D721Med (cell line): ENCODE data around the gene DCST1.

ENCODE experiments used
- DNase-seq: peaks from one replicate; pipeline ENCODE4 v3.0.0; 2011; ENCODE audit warnings: low spot score; ENCODE audit not compliant: insufficient read length
- FAIRE-seq: peaks from 2 replicates; lab custom pipeline; 2011; peaks lifted over from hg19 to GRCh38; lab: Jason Lieb, UNC
- TF ChIP-seq, protein P1 (sequence below): IDR thresholded peaks from 2 replicates; pipeline ENCODE4 v1.5.1; 2012; ENCODE audit warnings: mild to moderate bottlenecking, control low read depth; ENCODE audit not compliant: insufficient read depth; ENCODE audit errors: missing control alignments

DCST1 gene

DNA sequence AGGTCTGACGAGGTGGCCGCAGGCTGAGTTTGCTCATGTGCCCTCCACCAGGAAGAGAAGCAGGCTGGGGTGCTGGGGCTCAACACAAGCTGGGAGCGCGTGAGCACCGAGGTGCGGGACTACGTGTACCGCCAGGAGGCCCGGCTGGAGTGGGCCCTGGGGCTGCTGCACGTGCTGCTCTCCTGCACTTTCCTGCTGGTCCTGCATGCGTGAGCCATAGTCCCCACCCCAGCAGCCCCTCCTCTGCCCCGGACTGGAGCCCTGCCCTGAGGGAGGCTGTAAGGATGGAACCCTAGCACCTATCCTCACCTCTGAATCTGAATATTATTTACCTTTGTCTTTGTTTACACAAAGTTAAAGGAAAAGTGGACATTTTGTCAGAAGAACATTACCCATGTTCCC, 9.7 kb downstream of the DCST1 start:
- FAIRE-seq (no peak), DNase-seq (no peak)
- TF ChIP-seq, protein P1, sequence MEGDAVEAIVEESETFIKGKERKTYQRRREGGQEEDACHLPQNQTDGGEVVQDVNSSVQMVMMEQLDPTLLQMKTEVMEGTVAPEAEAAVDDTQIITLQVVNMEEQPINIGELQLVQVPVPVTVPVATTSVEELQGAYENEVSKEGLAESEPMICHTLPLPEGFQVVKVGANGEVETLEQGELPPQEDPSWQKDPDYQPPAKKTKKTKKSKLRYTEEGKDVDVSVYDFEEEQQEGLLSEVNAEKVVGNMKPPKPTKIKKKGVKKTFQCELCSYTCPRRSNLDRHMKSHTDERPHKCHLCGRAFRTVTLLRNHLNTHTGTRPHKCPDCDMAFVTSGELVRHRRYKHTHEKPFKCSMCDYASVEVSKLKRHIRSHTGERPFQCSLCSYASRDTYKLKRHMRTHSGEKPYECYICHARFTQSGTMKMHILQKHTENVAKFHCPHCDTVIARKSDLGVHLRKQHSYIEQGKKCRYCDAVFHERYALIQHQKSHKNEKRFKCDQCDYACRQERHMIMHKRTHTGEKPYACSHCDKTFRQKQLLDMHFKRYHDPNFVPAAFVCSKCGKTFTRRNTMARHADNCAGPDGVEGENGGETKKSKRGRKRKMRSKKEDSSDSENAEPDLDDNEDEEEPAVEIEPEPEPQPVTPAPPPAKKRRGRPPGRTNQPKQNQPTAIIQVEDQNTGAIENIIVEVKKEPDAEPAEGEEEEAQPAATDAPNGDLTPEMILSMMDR, result no peak

DNA sequence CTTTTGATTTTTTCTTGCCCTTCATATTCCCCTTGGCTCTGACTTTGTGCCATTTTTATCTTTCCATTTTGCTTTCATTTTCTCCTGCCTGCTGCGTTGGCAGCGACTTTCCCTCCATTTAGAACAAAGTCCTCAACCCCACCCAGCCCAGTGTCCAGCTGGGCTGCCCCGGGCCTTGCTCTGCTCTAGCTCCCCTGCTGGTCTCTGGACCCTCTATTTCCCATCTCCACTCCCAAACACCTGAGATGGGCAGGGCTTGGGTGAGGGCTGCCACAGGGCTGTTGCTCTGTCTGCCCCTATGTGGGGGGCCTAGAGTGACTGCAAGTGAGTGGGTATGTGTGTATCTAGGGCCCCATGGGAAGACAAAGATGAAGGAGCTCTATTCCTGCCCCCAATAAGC, 10.2 kb downstream of the DCST1 start:
- FAIRE-seq (no peak), DNase-seq (no peak)
- TF ChIP-seq, protein P1, result no peak

DNA sequence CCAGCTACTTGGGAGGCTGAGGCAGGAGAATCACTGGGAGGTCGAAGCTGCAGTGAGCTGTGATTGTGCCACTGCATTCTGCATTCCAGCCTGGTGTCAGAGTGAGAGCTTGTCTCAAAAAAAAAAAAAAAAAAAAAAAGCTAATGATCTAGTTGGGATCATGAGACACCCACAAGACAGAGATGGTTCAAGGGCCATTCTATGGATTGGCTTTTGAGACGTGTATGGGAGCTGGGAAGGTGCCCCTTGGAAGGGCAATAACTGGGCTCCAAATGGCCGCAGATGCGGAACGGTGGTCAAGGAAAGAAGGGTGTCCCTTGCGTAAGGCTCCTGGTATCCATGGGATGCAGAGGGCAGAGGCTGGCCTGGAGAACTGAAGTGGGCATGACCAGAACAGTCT, 10.7 kb downstream of the DCST1 start:
- no peak for FAIRE-seq
- DNase-seq, result no peak

DNA sequence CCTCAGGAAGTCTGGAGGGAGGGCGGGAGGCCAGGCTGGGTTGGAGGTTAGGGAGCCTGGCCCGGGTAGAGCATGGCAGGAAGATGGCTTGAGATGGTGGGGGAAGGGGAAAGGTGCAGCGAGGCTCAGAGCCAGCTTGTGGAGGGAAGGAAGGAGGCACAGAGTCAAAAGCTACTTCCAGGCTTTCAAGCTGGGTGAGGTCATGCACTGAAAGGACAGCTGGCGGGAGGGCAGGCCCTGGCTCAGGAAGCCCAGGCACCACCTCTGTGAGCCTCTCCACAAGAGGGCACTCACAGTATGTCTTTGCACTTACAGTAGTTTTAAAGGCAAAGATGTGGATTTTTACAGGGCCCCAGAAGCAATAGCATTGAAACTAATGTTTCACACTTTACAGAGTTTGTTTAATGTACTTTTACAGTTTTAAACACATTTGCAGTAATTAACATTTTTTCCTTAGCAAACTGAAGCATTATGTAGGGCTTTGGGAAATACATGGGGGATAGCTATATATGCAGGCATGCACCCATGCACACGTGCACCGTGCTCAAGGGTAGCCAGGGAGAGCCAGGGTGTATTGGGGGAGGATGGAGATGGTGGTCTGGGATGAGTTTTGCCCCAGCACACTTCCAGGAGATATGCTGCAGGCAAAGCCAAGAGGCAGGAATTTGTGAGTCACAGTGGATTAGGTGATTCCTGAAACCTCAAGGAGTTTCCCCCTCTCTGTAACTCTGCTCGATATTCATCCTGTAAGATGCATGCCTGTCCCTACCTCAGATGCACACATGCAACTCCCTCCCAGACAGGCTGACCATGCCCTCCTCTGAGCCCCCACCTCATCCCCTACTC, 11.4 kb downstream of the DCST1 start:
- DNase-seq, result peak; percentile 85
- FAIRE-seq, result peak; percentile 25
- TF ChIP-seq, protein P1, result peak; percentile 85

More for the DNA sequence above, 10.7 kb downstream of the DCST1 start:
- TF ChIP-seq, protein P1, result no peak

DNA sequence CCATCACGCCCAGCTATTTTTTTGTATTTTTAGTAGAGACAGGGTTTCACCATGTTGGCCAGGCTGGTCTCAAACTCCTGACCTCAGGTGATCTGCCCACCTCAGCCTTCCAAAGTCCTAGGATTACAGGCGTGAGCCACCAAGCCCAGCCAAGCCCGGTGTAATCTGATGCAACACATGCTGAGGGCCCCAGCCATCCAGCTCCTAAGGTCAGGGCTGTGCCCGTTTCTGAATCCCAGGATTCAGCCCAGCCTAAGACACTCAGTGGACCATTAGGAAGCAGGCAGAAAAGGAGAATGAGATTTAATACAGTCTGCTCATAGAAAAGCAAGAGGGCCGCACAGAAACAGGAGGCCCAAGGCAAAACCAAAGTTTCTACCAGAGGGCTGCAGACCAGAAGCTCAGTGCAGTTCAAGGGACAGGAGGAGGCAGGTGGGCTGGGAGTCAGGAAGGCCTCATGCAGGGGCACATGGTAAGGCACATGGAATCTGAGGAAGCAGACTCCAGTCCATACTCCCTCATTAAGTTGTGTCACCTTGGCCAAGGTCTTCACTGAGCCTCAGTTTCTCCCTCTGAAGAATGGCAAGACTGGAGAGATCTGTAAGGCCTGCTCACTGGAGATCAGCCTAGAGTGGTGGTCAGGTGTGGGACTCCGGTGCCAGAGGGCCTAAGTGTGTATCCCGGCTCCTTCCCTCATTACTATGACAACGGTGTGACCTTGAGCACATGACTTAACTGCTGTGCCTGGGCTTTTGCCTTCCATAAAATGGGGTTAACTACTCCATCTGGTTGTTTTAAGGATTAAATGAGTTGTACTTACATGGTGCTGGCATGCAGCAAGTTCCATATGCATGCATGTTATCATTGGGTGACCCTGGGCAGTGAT, 15.1 kb downstream of the DCST1 start:
- no peak for DNase-seq
- TF ChIP-seq, protein P1, result no peak
- no peak for FAIRE-seq

DNA sequence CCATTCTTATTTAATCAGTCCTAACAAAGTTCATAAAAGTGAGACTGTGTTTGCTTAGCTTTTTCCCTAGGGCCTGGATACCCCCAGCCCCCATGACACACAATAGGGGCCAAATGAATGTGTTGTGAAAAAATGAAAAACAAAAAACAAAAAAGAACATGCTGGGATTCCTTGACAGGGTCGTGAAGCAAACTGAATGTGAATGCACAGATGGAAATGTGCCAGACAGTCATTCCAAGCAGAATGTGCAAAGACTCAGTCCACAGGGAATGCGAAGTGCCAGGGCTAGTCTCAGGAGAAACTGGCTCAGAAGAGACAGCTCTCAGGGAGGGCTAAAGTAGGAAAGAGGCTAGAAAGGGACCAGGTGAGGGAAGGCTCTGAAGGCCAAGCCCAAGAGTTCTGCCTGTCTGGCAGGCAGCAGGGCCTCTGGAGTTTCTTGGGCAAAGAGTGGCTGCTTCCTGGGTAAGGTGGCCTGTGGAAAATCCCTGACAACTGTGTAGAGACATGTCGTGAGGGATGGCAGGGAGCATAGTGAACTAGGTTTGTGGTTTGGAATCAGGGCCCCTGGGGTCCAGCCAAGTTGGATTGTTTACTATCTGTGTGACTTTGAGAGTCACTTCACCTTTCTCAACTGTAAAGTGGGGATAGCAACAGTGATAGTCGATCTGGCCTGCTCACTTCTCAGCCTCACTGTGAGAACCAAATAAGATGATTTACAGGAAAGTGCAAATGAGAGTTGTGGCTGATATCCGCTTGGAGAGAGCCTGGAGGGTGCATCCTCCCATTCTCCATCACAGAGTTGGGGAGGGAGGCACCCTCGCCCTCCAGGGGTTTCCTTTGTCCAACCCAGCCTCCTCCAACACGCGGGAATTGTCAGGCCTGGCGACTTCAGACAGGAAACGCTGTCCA, 16.3 kb downstream of the DCST1 start:
- DNase-seq (no peak), FAIRE-seq (no peak)
- TF ChIP-seq, protein P1, result no peak
